ENCODE data around the gene TEX51.

The TEX51 gene

DNA sequence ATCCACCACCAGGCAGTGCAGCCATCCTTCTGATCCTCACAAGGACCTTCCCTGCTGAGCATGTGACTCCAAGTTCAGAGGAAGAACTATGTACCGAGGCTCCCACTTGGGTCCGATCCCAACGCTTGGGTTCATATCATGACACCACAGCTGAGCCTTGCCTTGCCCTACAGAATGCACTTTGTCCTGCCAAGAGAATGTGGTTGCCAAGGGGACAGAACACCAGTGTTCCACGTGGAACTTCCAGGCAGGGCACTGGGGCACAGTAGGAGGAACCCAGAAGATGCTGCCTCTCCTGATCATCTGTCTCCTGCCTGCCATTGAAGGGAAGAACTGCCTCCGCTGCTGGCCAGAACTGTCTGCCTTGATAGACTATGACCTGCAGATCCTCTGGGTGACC lies at the start of gene TEX51:
TEX51 (plus strand) TSS at position 255 of the 400 bp plus-strand sequence; CDS start at position 284, 29 bp downstream.
- Histone ChIP-seq H2AFZ (no peak within 1 kb of the TSS), H3K9me3 (ENCODE audit: control insufficient read depth, low read length) (no peaks in the 10 kb centered on the region), H3K4me2 (ENCODE audit: low read length) (no peak within 1 kb of the TSS), H3K79me2 (no peaks in the 10 kb centered on the region), H3K36me3 (ENCODE audit: control insufficient read depth, insufficient read depth, low read length) (no peaks in the 10 kb centered on the region), H3K27ac (no peak within 1 kb of the TSS), H3K4me1 (no peaks in the 10 kb centered on the region), H3K9ac (no peak within 1 kb of the TSS), H3K27me3 (ENCODE audit: control insufficient read depth, insufficient read depth, low read length) (no peaks in the 10 kb centered on the region), H3K4me3 (ENCODE audit: low read depth, low read length) (no peak within 1 kb of the TSS)
- TF ChIP-seq, protein P1, sequence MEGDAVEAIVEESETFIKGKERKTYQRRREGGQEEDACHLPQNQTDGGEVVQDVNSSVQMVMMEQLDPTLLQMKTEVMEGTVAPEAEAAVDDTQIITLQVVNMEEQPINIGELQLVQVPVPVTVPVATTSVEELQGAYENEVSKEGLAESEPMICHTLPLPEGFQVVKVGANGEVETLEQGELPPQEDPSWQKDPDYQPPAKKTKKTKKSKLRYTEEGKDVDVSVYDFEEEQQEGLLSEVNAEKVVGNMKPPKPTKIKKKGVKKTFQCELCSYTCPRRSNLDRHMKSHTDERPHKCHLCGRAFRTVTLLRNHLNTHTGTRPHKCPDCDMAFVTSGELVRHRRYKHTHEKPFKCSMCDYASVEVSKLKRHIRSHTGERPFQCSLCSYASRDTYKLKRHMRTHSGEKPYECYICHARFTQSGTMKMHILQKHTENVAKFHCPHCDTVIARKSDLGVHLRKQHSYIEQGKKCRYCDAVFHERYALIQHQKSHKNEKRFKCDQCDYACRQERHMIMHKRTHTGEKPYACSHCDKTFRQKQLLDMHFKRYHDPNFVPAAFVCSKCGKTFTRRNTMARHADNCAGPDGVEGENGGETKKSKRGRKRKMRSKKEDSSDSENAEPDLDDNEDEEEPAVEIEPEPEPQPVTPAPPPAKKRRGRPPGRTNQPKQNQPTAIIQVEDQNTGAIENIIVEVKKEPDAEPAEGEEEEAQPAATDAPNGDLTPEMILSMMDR (IDR thresholded peaks at IDR 0.05), result no peak

DNA sequence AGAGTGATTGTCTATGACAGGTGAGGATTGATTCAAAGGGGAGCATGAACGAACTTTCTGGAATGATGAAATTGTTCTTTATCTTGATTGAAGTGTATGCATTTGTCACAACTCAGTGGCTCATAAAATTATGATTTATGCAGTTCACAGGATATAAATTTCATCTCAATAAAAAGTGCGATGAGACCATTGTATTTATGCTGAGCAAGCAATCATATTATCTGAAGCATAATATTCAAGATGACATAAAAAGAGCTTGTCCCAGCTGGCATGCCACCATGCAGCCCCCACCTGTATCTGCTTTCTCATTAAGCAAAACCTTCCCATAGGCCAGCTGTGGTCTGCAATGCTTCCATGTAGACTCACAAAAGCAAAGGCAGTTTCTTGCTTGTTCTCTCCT lies 49.6 kb upstream of the TEX51 start:
- H3K4me3 ChIP-seq (ENCODE audit: low read depth, low read length), result no peak overlapping the region

DNA sequence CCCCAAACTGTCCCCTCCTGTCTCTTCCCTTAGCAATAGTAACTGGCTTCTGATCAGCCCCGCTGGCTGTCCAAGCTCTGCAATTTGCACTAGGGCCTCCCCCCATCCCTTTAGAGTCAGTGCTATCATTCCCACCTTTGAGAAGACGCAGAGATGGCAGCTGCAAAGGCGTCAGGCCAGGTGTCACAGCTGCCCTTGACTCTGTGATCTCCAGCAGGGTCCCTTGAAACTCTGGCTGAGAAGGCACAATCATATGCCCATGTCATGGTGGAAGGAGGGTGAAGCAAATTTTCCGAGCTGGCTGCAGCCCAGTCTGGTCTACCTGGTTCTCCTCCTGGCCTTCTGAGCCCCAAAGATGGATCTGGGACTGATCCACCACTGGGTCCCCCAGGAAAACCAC lies 49.2 kb upstream of the TEX51 start:
- TF ChIP-seq, protein P1 (IDR thresholded peaks at IDR 0.05), result no peak
- no peaks in the 10 kb centered on the region for H3K79me2 ChIP-seq
- H3K27me3 ChIP-seq (ENCODE audit: control insufficient read depth, insufficient read depth, low read length), result no peaks in the 10 kb centered on the region
- H2AFZ ChIP-seq, result no peak overlapping the region
- H3K4me1 ChIP-seq, result no peaks in the 10 kb centered on the region
- no peaks in the 10 kb centered on the region for H3K36me3 ChIP-seq (ENCODE audit: control insufficient read depth, insufficient read depth, low read length)
- H3K9me3 ChIP-seq (ENCODE audit: control insufficient read depth, low read length), result no peaks in the 10 kb centered on the region
- no peak overlapping the region for H3K9ac ChIP-seq
- H3K27ac ChIP-seq, result no peak overlapping the region
- H3K4me3 ChIP-seq (ENCODE audit: low read depth, low read length), result no peak overlapping the region
- no peak overlapping the region for H3K4me2 ChIP-seq (ENCODE audit: low read length)

More for the DNA sequence above, 49.6 kb upstream of the TEX51 start:
- H3K27ac ChIP-seq, result no peak overlapping the region
- H3K4me1 ChIP-seq, result no peaks in the 10 kb centered on the region
- no peaks in the 10 kb centered on the region for H3K36me3 ChIP-seq (ENCODE audit: control insufficient read depth, insufficient read depth, low read length)
- H3K9ac ChIP-seq, result no peak overlapping the region
- no peaks in the 10 kb centered on the region for H3K27me3 ChIP-seq (ENCODE audit: control insufficient read depth, insufficient read depth, low read length)
- TF ChIP-seq, protein P1 (IDR thresholded peaks at IDR 0.05), result no peak
- H3K9me3 ChIP-seq (ENCODE audit: control insufficient read depth, low read length), result no peaks in the 10 kb centered on the region
- no peaks in the 10 kb centered on the region for H3K79me2 ChIP-seq
- no peak overlapping the region for H2AFZ ChIP-seq
- no peak overlapping the region for H3K4me2 ChIP-seq (ENCODE audit: low read length)

DNA sequence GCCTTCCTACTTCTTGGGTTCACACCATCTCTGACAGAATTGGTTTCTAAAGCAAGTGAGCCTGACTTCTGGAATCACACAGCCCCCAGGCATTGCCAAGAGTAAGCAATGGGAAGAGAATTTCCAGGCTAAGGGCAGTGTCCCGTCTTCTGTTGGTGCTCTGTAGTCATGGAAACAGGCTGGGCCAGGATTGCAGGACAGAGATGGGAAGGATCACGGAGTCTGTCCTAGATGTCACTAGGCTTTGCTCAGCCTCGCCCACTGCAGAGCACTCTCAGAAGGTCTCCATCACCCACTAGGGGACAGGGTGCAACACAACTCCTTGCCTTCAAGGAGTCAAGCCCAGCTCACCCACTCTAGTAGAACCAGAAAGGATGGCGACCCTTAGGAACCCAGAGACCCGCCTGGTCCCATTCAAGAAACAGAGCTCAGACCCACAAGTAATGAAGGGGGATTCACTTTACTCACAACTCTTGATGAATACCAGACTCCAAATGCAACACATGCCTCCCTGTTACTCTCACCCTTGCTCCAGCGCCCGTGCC lies 48.6 kb upstream of the TEX51 start:
- H3K79me2 ChIP-seq, result no peaks in the 10 kb centered on the region
- H3K4me1 ChIP-seq, result no peaks in the 10 kb centered on the region
- no peaks in the 10 kb centered on the region for H3K27me3 ChIP-seq (ENCODE audit: control insufficient read depth, insufficient read depth, low read length)
- no peak overlapping the region for H2AFZ ChIP-seq
- H3K36me3 ChIP-seq (ENCODE audit: control insufficient read depth, insufficient read depth, low read length), result no peaks in the 10 kb centered on the region
- H3K27ac ChIP-seq, result no peak overlapping the region
- H3K4me2 ChIP-seq (ENCODE audit: low read length), result no peak overlapping the region
- H3K4me3 ChIP-seq (ENCODE audit: low read depth, low read length), result no peak overlapping the region
- no peaks in the 10 kb centered on the region for H3K9me3 ChIP-seq (ENCODE audit: control insufficient read depth, low read length)
- TF ChIP-seq, protein P1 (IDR thresholded peaks at IDR 0.05), result no peak
- no peak overlapping the region for H3K9ac ChIP-seq

DNA sequence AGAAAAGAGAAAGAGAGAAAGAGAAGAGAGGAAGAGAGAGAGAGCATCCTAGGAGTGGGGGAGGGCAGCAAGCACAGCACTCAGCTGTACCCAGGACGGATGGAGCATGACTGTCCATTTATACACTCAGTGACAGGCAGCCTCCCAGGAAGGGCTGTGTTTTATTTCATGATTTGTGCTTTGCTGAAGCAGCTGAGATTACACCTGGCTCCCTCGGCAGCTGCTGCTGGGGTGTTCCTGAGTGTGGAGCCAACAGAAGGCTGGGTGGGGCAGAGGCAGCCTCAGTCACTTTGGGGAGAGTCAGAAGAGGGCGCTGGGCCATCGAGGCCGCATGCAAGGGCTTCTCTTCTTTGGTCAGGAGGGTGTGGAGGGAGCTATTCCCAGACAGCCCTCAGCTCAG lies 47.8 kb upstream of the TEX51 start:
- Histone ChIP-seq H3K4me2 (ENCODE audit: low read length) (no peak overlapping the region), H3K4me1 (no peaks in the 10 kb centered on the region), H3K27me3 (ENCODE audit: control insufficient read depth, insufficient read depth, low read length) (no peaks in the 10 kb centered on the region), H3K9me3 (ENCODE audit: control insufficient read depth, low read length) (no peaks in the 10 kb centered on the region), H3K9ac (no peak overlapping the region), H3K4me3 (ENCODE audit: low read depth, low read length) (no peak overlapping the region), H2AFZ (no peak overlapping the region), H3K36me3 (ENCODE audit: control insufficient read depth, insufficient read depth, low read length) (no peaks in the 10 kb centered on the region), H3K27ac (no peak overlapping the region), H3K79me2 (no peaks in the 10 kb centered on the region)
- TF ChIP-seq, protein P1 (IDR thresholded peaks at IDR 0.05), result no peak
